ENCODE data around the gene PLET1.

GRCh38 chr11:112265659-112266409 lies 5.2 kb upstream of the PLET1 start:
- TF ChIP-seq EP300 (IDR thresholded peaks at IDR 0.05) (peak in 1 of 4 donors; percentile 51), POLR2AphosphoS5 (IDR thresholded peaks at IDR 0.05) (peak; percentile 68 to 94 (median 90))
